Activated CD4-positive, alpha-beta memory T cell treated with anti-CD3 and anti-CD28 coated beads for 36 hours (primary cell): ENCODE data around the gene DCAF12. TPM values are rescaled to one million over a fixed set of nuclear protein-coding genes. Genes with fewer than 3 reads are reported as not detected.
"Not testable (repeated sequence)": the region's sequence is repeated elsewhere in the genome, so short reads cannot be mapped to it uniquely, and the experiment has no call there.

ENCODE experiments used
- CTCF ChIA-PET: fragments of 350-600 bp; sonication (Branson Sonifier 250); formaldehyde crosslinking; loops from one replicate; lab custom pipeline; 2021; ENCODE audit warnings: antibody characterized with exemption, inconsistent platforms; lab: Charles Lee
- POLR2A ChIA-PET: fragments of 350-600 bp; sonication (Branson Sonifier 250); formaldehyde crosslinking; loops from one replicate; lab custom pipeline; 2021; ENCODE audit warnings: antibody characterized with exemption; lab: Charles Lee
- DNase-seq: peaks from one replicate; pipeline ENCODE4 v3.0.0-alpha.2; 2020
- H3K27ac Mint-ChIP-seq: one replicate; pipeline ENCODE4 v1.8.0; 2021; ENCODE audit warnings: mixed read lengths
- H3K27me3 Mint-ChIP-seq: one replicate; pipeline ENCODE4 v1.8.0; 2021; ENCODE audit warnings: mixed read lengths
- H3K36me3 Mint-ChIP-seq: one replicate; pipeline ENCODE4 v1.8.0; 2021; ENCODE audit warnings: mixed read lengths
- H3K4me1 Mint-ChIP-seq: one replicate; pipeline ENCODE4 v1.8.0; 2021; ENCODE audit warnings: low read depth, mixed read lengths
- H3K4me3 Mint-ChIP-seq: one replicate; pipeline ENCODE4 v1.8.0; 2021; ENCODE audit warnings: mild to moderate bottlenecking, mixed read lengths
- H3K9me3 Mint-ChIP-seq: one replicate; pipeline ENCODE4 v1.8.0; 2021; ENCODE audit warnings: mixed read lengths
- intact Hi-C: fragments of 100-400 bp; cut with micrococcal nuclease; formaldehyde crosslinking; loops from one replicate; pipeline ENCODE4 v1.15.1; 2023
- total RNA-seq, 2 experiments: library from RNA; stranded (reverse); gene quantifications; one replicate each; pipeline ENCODE4 v1.2.3, GENCODE V29; 2021

DCAF12 gene
- total RNA-seq, 2 experiments from 2014 or later, result 32.5 to 35.4 TPM

GRCh38 chr9:34145165-34145564 lies 18.7 kb upstream of the DCAF12 start:
- Mint-ChIP-seq H3K36me3 (no peaks in the 10 kb centered on the region), H3K27ac (no peak overlapping the region), H3K4me3 (no peak overlapping the region), H3K9me3 (no peaks in the 10 kb centered on the region), H3K4me1 (no peaks in the 10 kb centered on the region), H3K27me3 (no peaks in the 10 kb centered on the region)
- POLR2A ChIA-PET, result interaction anchor here (0.6 kb wide), 1 partner anchor 21 kb away, joined by 4 read pairs; no protein-coding TSS in a partner anchor
- no peak for DNase-seq
- intact Hi-C loops, result no loop called here
- CTCF ChIA-PET, result interaction anchor here (1.1 to 1.2 kb wide), 2 partner anchors 28 to 107 kb away, joined by 3 read pairs; no protein-coding TSS in a partner anchor

- no peak for DNase-seq
- Mint-ChIP-seq H3K36me3 (no peaks in the 10 kb centered on the region), H3K4me1 (peaks cover 4% of the 10 kb centered on the region), H3K27me3 (no peaks in the 10 kb centered on the region), H3K4me3 (no peak overlapping the region), H3K9me3 (no peaks in the 10 kb centered on the region), H3K27ac (no peak overlapping the region)
- intact Hi-C loops, result no loop called here
- ChIA-PET CTCF (no interaction called here), POLR2A (interaction anchor here (1.1 kb wide), 1 partner anchor 36 kb away, joined by 3 read pairs; the partner anchor contains the start of gene UBAP1)
Observed at GRCh38 chr9:34143116-34143515, 16.6 kb upstream of the DCAF12 start.

DNA sequence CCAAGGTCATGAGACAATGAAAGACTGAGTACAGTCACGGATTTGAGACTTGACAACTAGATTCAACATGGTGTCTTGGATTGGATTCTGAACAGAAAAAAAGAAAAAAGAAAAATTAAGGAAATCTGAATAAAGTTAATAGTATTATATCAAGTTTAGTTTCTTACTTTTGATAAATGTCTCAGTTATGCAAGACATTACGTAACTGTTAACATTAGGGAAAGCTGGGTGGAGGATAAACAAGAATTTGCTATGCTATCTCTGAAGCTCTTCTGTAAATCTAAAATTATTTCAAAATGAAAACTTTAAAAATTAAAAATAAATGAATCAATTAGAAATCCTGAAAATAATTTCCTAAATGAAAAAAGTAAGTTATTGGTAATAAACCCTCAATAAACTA lies 14.4 kb upstream of the DCAF12 start:
- Mint-ChIP-seq H3K4me1 (peaks cover 4% of the 10 kb centered on the region), H3K27me3 (no peaks in the 10 kb centered on the region), H3K27ac (no peak overlapping the region), H3K9me3 (no peaks in the 10 kb centered on the region), H3K36me3 (no peaks in the 10 kb centered on the region), H3K4me3 (no peak overlapping the region)
- CTCF ChIA-PET, result no interaction called here
- no peak for DNase-seq
- intact Hi-C loops, result no loop called here
- POLR2A ChIA-PET, result no interaction called here

DNA sequence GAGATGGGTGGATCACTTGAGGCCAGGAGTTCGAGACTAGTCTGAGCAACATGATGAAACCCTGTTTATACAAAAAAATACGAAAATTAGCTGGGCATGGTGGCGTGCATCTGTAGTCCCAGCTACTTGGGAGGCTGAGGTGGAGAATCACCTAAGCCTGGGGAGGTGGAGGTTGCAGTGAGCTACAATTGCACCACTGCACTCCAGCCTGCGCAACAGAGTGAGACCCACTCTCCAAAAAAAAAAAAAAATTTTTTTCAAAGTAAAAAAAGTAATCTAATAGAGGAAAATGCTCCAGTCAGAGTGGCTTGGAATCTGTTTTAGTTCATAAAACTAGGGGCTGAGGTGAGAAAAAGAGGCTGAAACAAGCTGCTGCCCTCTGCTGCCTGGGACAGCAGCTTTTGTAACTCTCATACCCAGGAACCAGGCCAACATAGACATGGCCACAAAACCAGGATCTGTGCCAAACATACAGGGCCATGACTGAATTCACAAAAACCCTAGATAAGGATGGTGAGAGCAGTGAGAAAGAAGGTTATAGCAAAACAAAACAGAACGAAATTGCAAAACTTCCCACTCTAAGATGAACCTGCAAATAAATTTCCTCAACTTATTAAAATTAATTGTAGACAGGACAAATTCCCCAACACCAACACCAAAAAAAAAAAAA lies 13.1 kb upstream of the DCAF12 start:
- intact Hi-C loops, result no loop called here
- Mint-ChIP-seq H3K27ac (no peak overlapping the region), H3K4me1 (peaks cover 4% of the 10 kb centered on the region), H3K36me3 (no peaks in the 10 kb centered on the region), H3K27me3 (no peaks in the 10 kb centered on the region), H3K4me3 (no peak overlapping the region), H3K9me3 (no peaks in the 10 kb centered on the region)
- ChIA-PET POLR2A (no interaction called here), CTCF (interaction anchor here (0.7 to 1.0 kb wide), 2 partner anchors 27 to 219 kb away, joined by 3 read pairs; no protein-coding TSS in a partner anchor)
- DNase-seq, result no peak

DNA sequence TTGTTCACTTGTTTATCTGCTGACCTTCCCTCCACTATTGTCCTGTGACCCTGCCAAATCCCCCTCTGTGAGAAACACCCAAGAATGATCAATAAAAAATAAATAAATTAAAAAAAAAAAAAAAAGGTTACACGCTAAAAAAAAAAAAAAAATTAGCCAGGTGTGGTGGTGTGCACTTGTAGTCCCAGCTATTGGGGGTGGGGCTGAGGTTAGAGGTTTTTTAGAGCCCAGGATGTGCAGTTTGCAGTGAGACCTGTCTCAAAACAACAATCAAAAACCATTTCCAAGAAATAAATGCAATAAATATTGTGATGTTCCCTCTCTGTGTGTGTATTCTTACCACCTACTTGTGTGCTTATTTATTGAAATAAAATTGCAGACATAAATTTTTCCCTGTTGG lies 12.1 kb upstream of the DCAF12 start:
- H3K27ac Mint-ChIP-seq, H3K27me3 Mint-ChIP-seq, POLR2A ChIA-PET, H3K9me3 Mint-ChIP-seq, H3K36me3 Mint-ChIP-seq, H3K4me1 Mint-ChIP-seq, intact Hi-C loops, CTCF ChIA-PET, DNase-seq, H3K4me3 Mint-ChIP-seq: not testable (repeated sequence)

GRCh38 chr9:34134521-34134920 lies 8.0 kb upstream of the DCAF12 start:
- no peaks in the 10 kb centered on the region for H3K9me3 Mint-ChIP-seq
- intact Hi-C loops, result no loop called here
- CTCF ChIA-PET, result no interaction called here
- DNase-seq, result no peak
- peaks cover 4% of the 10 kb centered on the region for H3K4me1 Mint-ChIP-seq
- no peak overlapping the region for H3K27ac Mint-ChIP-seq
- no peak overlapping the region for H3K4me3 Mint-ChIP-seq
- H3K27me3 Mint-ChIP-seq, result no peaks in the 10 kb centered on the region
- POLR2A ChIA-PET, result no interaction called here
- H3K36me3 Mint-ChIP-seq, result no peaks in the 10 kb centered on the region

DNA sequence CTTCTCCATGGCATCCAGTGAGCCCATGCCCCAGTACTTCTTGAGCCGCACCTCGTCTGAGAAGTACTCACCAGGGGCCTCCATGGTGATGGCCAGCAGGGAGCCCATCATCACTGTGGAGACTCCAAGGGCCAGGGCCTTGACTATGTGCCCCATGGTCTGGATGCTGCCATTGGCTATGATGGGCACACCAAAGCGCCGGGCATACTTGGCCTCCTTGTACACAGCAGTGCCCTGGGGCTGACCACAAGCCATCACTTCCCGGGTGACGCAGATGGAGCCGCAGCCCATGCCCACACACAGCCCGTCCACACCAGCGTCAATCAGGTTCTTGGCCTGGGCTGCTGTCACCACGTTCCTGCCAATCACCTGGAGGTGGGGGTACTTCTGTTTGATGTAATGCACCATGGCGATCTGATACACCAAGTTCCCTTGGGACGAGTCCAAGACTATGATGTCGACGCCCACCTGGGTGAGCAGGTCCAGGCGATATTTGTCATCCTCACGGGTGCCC lies 7.0 kb upstream of the DCAF12 start:
- DNase-seq, result no peak
- Mint-ChIP-seq H3K36me3 (no peaks in the 10 kb centered on the region), H3K4me1 (no peaks in the 10 kb centered on the region), H3K27ac (no peak overlapping the region), H3K9me3 (no peaks in the 10 kb centered on the region), H3K27me3 (no peaks in the 10 kb centered on the region), H3K4me3 (no peak overlapping the region)
- CTCF ChIA-PET, result no interaction called here
- POLR2A ChIA-PET, result no interaction called here
- intact Hi-C loops, result no loop called here

DNA sequence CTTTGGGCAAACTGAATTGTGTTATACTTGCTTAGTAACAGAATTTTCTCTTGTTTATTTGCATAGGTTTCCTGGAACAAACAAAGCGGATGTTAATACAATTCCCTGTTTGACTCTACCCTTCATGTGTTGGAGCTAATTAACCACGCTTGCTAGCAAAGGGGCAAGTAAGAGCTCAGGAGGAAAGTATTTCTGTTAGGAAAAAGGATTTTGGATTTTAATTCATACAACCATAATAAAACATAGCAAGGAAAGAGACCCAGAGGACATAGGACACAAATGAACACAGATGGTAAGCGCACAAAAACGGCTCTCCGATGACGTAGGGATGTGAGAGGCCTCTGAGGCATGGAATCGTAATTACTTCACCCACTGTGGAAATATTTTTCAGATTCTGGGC lies 5.1 kb upstream of the DCAF12 start:
- Mint-ChIP-seq H3K4me1 (peaks cover 3% of the 10 kb centered on the region), H3K27ac (no peak overlapping the region), H3K36me3 (no peaks in the 10 kb centered on the region), H3K9me3 (no peaks in the 10 kb centered on the region), H3K4me3 (no peak overlapping the region), H3K27me3 (no peaks in the 10 kb centered on the region)
- CTCF ChIA-PET, result no interaction called here
- no peak for DNase-seq
- POLR2A ChIA-PET, result no interaction called here
- intact Hi-C loops, result no loop called here

DNA sequence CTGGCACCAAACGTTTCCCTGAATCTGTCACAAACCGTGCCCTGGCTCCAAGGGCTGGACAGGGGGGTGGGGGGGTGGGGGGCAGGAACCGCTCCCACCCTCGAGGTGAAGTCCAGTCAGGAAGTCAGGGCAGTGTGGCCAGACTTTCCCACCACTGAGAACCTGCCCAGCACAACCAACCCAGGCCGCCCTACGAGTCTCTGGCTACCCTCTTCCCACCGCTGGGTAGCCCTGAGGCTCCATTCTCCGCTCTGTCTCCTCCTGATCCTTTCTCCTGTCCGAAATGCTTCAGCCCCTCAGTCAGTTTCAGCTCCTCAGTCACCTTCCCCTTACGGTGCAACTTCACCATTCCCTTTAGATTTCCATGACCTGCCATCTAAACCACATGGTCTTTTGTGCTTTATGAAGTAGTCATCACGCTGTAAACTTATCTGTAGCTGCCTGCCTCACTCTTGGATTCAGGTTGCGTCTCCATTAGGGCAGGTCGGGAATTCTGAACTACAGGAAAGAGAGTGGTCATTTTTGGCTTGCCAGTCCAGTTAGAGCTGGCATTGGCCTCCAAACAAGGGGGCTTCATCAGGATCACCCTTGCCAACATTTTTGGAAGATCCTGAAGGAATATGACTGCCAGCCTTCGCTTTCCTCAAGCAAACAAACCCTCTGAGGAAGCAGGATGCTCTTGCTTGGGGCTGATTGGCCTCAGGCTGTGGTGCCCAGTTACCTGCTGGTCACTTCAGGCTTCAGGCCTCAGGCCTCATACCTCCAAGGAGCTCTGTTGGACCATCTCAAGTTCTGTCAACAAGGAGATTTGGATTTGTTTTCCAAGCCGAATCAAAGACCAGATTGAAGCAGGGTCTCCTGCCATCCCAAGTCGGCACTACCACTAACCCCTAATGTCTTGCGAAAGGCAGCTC lies 794 bp upstream of the DCAF12 start:
- Mint-ChIP-seq H3K9me3 (no peaks in the 10 kb centered on the region), H3K27ac (peak overlapping the region; percentile 94), H3K4me1 (peaks cover 30% of the 10 kb centered on the region), H3K36me3 (peaks cover 20% of the 10 kb centered on the region), H3K4me3 (peak overlapping the region; percentile 98), H3K27me3 (no peaks in the 10 kb centered on the region)
- intact Hi-C loops, result loop anchor here (5.0 kb wide), 1 partner anchor 310 kb away; the partner anchor contains the start of gene UBE2R2
- CTCF ChIA-PET, result interaction anchor here (0.8 to 1.6 kb wide), 2 partner anchors 125 to 127 kb away, joined by 3 read pairs; no protein-coding TSS in a partner anchor
- no peak for DNase-seq
- POLR2A ChIA-PET, result interaction anchor here (1.1 kb wide), 1 partner anchor 51 kb away, joined by 3 read pairs; the partner anchor contains the start of gene UBAP1

DNA sequence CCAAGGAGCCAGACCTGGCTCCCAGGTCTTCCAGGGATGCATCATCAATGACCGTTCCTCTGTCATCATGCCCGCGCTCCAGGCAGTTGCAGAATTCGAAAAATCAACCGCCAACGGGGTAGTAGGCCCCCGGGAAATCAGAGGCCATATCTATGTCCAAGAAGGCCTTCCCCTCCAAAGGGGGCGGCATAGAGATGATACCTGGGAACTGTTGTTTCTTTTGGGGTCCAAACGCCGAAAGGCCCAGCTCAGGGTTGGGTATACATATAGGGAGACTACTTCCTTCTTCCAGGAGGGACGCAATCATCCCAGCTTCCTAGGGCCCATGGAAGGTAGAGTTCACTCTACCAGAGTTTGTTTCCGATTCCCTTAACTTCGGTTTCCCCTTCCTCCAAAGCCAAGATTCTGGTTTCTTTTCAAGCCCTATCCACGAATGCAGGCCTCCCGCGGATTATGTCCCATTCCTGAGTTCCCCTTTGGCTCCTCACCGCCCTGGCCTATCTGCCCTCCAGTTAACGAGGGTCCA lies 754 bp downstream of the DCAF12 start:
- peak overlapping the region; percentile 94 for H3K27ac Mint-ChIP-seq
- POLR2A ChIA-PET, result interaction anchor here (1.3 kb wide), 1 partner anchor 53 kb away, joined by 5 read pairs; the partner anchor contains the start of gene UBAP1
- no peaks in the 10 kb centered on the region for H3K27me3 Mint-ChIP-seq
- no peaks in the 10 kb centered on the region for H3K9me3 Mint-ChIP-seq
- CTCF ChIA-PET, result interaction anchor here (0.6 to 1.5 kb wide), 4 partner anchors 113 to 347 kb away, joined by 3 read pairs; no protein-coding TSS in a partner anchor
- H3K36me3 Mint-ChIP-seq, result peaks cover 32% of the 10 kb centered on the region
- DNase-seq, result peak; percentile 26
- H3K4me3 Mint-ChIP-seq, result peak overlapping the region; percentile 98
- intact Hi-C loops, result loop anchor here (1.0 to 5.0 kb wide), 6 partner anchors 54 to 308 kb away; partner anchors contain the start of genes KIF24, NUDT2, UBAP1 and UBE2R2
- peaks cover 41% of the 10 kb centered on the region for H3K4me1 Mint-ChIP-seq

DNA sequence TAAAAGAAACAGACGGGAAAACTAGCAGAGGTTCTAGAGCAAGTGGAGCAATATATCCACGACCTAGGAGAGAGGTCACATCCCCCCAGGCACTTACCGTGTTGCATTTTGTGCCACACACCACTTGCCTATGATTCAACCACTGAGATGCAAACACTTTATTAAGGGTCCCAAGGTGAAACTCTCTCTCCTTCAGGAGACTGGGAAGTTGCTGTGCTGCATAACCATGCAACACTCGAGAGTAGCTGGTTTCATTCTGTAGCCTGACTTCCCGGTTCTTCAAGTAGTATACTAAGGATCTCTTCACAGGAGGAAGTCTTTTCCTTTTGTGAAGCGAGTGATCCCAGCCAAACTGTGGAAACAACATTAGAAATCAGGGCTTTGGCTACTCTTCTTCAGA lies 1.6 kb downstream of the DCAF12 start:
- CTCF ChIA-PET, result interaction anchor here (0.9 to 1.9 kb wide), 3 partner anchors 50 to 128 kb away, joined by 3 to 9 read pairs (median 3); no protein-coding TSS in a partner anchor
- DNase-seq, result no peak
- H3K27me3 Mint-ChIP-seq, result no peaks in the 10 kb centered on the region
- POLR2A ChIA-PET, result interaction anchor here (1.1 to 1.3 kb wide), 2 partner anchors 54 kb away, joined by 3 to 5 read pairs; partner anchors contain the start of gene UBAP1
- H3K9me3 Mint-ChIP-seq, result no peaks in the 10 kb centered on the region
- peaks cover 41% of the 10 kb centered on the region for H3K4me1 Mint-ChIP-seq
- peak overlapping the region; percentile 98 for H3K4me3 Mint-ChIP-seq
- H3K36me3 Mint-ChIP-seq, result peaks cover 32% of the 10 kb centered on the region
- intact Hi-C loops, result loop anchor here (5.0 kb wide), 1 partner anchor 308 kb away; the partner anchor contains the start of gene UBE2R2
- H3K27ac Mint-ChIP-seq, result peak overlapping the region; percentile 94
